Measurements from ENCODE around the gene AVP.

The AVP gene

DNA sequence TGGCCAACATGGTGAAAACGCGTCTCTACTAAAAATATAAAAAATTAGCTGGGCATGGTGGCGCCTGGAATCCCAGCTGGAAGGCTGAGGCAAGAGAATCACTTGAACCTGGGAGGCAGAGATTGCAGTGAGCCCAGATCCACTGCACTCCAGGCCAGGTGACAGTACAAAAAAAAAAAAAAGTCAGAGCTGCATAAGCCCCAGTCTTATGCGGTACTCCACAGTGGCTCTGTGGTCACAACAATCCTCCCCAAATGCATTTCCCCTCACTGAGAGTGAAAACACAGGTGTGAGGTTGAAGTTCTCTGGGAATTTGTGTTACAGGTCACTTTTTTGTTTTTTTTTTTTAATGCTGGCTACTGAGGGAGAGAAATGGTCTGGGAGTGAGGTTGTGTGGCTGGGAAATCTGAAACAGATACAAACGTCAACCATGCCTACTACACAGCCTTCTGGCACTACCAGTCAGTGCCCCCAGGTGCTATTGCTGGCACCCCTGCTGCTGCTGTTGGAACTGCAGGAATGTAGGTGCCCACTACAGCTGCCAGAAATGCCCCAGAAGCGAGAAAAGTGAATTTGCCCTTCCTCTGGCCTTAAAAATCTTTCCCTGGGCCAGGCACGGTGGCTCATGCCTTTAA is 33.0 kb downstream of the AVP start:
- Histone ChIP-seq H3K36me3 (ENCODE audit: low read length) (no peaks in the 10 kb centered on the region; the same call in 1 of the 2 replicates), H3K27me3 (ENCODE audit: low read length) (no peaks in the 10 kb centered on the region), H3F3A (ENCODE audit: insufficient read depth) (peaks cover 12% of the 10 kb centered on the region; the same call in 1 of the 2 replicates), H2AFZ (ENCODE audit: low read depth, low read length, severe bottlenecking) (no peak overlapping the region), H3K9me3 (ENCODE audit: insufficient read depth, low read length) (no peaks in the 10 kb centered on the region), H3K4me2 (ENCODE audit: low read depth, low read length, poor library complexity, severe bottlenecking) (no peak overlapping the region), H3K9me2 (replicated peaks; ENCODE audit: insufficient read depth, low read length) (no peaks in the 10 kb centered on the region), H4K20me1 (ENCODE audit: low read depth, low read length) (no peaks in the 10 kb centered on the region), H3K79me2 (ENCODE audit: insufficient read depth, low read length) (peaks cover 6% of the 10 kb centered on the region), H3K9ac (ENCODE audit: low read length) (no peak overlapping the region), H3K27ac (ENCODE audit: low read depth, low read length) (no peak overlapping the region), H3K4me3 (ENCODE audit: insufficient read depth, low read length, poor library complexity, severe bottlenecking) (no peak overlapping the region)
- TF ChIP-seq EZH2phosphoT487 (conservative IDR thresholded peaks at IDR 0.05; ENCODE audit: low read length): no peak
- TF ChIP-seq, protein P1, sequence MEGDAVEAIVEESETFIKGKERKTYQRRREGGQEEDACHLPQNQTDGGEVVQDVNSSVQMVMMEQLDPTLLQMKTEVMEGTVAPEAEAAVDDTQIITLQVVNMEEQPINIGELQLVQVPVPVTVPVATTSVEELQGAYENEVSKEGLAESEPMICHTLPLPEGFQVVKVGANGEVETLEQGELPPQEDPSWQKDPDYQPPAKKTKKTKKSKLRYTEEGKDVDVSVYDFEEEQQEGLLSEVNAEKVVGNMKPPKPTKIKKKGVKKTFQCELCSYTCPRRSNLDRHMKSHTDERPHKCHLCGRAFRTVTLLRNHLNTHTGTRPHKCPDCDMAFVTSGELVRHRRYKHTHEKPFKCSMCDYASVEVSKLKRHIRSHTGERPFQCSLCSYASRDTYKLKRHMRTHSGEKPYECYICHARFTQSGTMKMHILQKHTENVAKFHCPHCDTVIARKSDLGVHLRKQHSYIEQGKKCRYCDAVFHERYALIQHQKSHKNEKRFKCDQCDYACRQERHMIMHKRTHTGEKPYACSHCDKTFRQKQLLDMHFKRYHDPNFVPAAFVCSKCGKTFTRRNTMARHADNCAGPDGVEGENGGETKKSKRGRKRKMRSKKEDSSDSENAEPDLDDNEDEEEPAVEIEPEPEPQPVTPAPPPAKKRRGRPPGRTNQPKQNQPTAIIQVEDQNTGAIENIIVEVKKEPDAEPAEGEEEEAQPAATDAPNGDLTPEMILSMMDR (IDR thresholded peaks at IDR 0.05; ENCODE audit: insufficient read depth, low read length, poor library complexity, severe bottlenecking): no peak

DNA sequence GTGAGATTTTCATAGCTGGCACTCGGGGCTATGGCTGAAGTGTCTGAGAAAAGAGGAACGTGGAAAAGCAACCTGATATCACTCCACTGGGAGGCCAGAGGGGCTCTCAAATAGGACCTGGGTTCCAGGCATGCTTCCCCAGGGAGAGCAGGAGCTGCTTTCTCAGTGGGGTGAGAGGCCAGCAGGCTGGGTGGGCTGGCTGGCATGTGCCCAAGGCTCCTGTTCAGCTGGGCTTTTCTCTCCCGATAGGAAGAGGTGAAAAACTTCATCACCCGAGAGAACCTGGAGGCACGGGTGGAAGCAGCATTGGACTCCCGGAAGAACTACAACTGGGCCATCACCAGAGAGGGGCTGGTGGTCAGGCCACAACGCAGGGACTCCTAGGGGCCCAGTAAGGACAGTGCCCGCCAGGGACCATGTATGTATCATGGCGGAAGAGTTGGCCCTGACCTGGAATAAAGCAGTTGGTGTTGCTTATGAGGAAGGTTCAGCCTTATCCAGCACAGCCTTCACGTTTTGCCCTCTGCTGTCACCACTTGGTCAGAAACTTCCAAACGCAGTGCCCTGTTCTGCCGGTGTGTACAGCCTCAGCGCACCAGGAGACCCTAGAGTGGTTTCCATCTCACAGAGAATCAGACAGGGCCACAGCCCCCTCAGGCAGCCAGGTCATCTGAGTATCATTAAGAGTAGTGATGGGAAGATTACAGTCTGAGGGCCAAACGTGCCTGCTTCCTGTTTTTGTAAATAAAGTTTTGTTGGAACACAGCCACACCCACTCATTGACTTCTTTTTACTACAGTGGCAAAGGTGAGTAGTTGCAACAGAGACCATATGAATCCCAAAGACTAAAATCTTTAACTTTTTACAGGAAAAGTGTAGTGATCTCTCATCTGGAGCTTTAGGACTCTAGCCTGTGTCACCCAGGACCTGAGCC is 36.8 kb downstream of the AVP start:
- Histone ChIP-seq H3K4me2 (ENCODE audit: low read depth, low read length, poor library complexity, severe bottlenecking) (peak overlapping the region; percentile 77), H3K9me3 (ENCODE audit: insufficient read depth, low read length) (no peaks in the 10 kb centered on the region), H2AFZ (ENCODE audit: low read depth, low read length, severe bottlenecking) (no peak overlapping the region), H3F3A (ENCODE audit: insufficient read depth) (0 out of 2 replicates have a peak, but pooled peaks cover 7% of the 10 kb centered on the region), H3K79me2 (ENCODE audit: insufficient read depth, low read length) (peaks cover 9% of the 10 kb centered on the region), H3K36me3 (ENCODE audit: low read length) (no peaks in the 10 kb centered on the region; the same call in 1 of the 2 replicates), H3K4me3 (ENCODE audit: insufficient read depth, low read length, poor library complexity, severe bottlenecking) (no peak overlapping the region), H3K9ac (ENCODE audit: low read length) (no peak overlapping the region), H3K9me2 (replicated peaks; ENCODE audit: insufficient read depth, low read length) (no peaks in the 10 kb centered on the region), H4K20me1 (ENCODE audit: low read depth, low read length) (no peaks in the 10 kb centered on the region), H3K27me3 (ENCODE audit: low read length) (no peaks in the 10 kb centered on the region), H3K27ac (ENCODE audit: low read depth, low read length) (no peak overlapping the region)
- TF ChIP-seq, protein P1 (IDR thresholded peaks at IDR 0.05; ENCODE audit: insufficient read depth, low read length, poor library complexity, severe bottlenecking): no peak
- TF ChIP-seq EZH2phosphoT487 (conservative IDR thresholded peaks at IDR 0.05; ENCODE audit: low read length): no peak

DNA sequence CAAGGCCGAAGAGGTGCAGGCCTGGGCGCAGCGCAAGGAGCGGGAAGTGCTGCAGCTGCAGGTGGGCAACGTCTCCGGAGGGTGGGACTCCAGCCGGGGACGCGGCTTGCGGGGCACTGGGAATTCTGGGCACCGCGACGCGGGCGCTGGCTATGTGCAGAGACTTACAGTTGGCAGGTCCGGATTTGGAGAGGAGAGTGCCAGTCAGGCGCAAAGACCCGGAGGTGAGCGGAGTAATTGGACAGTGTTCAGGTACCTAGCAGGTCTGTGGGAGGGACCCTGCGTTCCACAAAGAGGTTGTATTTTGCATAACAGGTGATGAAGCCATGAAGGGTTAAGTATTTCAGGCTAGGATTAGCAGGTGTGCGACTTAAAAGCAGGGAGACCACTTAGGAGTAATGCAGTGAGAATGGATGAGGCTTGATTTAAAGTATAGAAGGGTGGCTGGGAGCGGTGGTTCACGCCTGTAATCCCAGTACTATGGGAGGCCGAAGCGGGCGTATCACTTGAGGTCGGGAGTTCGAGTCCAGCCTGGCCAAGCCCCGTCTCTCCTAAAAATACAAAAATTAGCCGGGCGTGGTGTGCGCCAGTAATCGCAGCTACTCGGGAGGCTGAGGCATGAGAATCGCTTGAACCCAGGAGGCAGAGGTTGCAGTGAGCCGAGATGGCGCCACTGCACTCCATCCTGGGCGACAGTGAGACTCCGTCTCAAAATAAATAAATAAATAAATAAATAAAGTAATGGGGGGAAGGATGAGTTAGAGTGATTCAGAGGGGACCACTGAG is 37.7 kb downstream of the AVP start:
- no peaks in the 10 kb centered on the region for H3K27me3 ChIP-seq (ENCODE audit: low read length)
- no peak for TF ChIP-seq EZH2phosphoT487 (conservative IDR thresholded peaks at IDR 0.05; ENCODE audit: low read length)
- TF ChIP-seq, protein P1 (IDR thresholded peaks at IDR 0.05; ENCODE audit: insufficient read depth, low read length, poor library complexity, severe bottlenecking): no peak

More for the DNA sequence above, 37.7 kb downstream of the AVP start:
- Histone ChIP-seq H3K79me2 (ENCODE audit: insufficient read depth, low read length) (peaks cover 9% of the 10 kb centered on the region), H4K20me1 (ENCODE audit: low read depth, low read length) (no peaks in the 10 kb centered on the region), H3K4me2 (ENCODE audit: low read depth, low read length, poor library complexity, severe bottlenecking) (peak overlapping the region; percentile 77), H3K9me2 (replicated peaks; ENCODE audit: insufficient read depth, low read length) (no peaks in the 10 kb centered on the region), H3F3A (ENCODE audit: insufficient read depth) (0 out of 2 replicates have a peak, but pooled peaks cover 6% of the 10 kb centered on the region), H3K27ac (ENCODE audit: low read depth, low read length) (peak overlapping the region; percentile 60; the same call in 1 of the 2 replicates), H3K9me3 (ENCODE audit: insufficient read depth, low read length) (no peaks in the 10 kb centered on the region), H3K4me3 (ENCODE audit: insufficient read depth, low read length, poor library complexity, severe bottlenecking) (peak overlapping the region; percentile 69), H3K9ac (ENCODE audit: low read length) (peak overlapping the region; percentile 89), H3K36me3 (ENCODE audit: low read length) (no peaks in the 10 kb centered on the region; the same call in 1 of the 2 replicates), H2AFZ (ENCODE audit: low read depth, low read length, severe bottlenecking) (peak overlapping the region; percentile 76)

Data from SU-DHL-6 (cell line).